Endothelial cell of umbilical vein (primary cell): ENCODE data around the gene DBF4B. TPM values are rescaled to one million over a fixed set of nuclear protein-coding genes. Genes with fewer than 3 reads are reported as not detected.

Experiments used
- BruUV-seq: library from RNA; stranded (reverse); fragments of 400-500 nt; replicated peaks from 2 replicates; lab custom pipeline; 2021; lab: Mats Ljungman, UMichigan
- CTCF ChIA-PET: fragments of 300-600, 350-600 bp; sonication (Branson Sonifier 250); formaldehyde crosslinking; loops from one replicate; lab custom pipeline; 2021; ENCODE audit warnings: antibody characterized with exemption, inconsistent platforms; lab: Charles Lee
- POLR2A ChIA-PET: fragments of 300-600, 350-600 bp; sonication (Branson Sonifier 250); formaldehyde crosslinking; loops from one replicate; lab custom pipeline; 2021; ENCODE audit warnings: antibody characterized with exemption, inconsistent platforms; lab: Charles Lee
- DNase-seq: peaks from one replicate; pipeline ENCODE4 v3.0.0-alpha.2; 2011; ENCODE audit warnings: low read depth, low spot score
- FAIRE-seq: peaks from 2 replicates; lab custom pipeline; 2011; peaks lifted over from hg19 to GRCh38; lab: Jason Lieb, UNC
- H2AFZ ChIP-seq: 2 replicates; pipeline ENCODE4 v1.6.0; 2012; ENCODE audit warnings: low read depth, low read length, control low read depth, inconsistent platforms
- H3K27ac ChIP-seq: 2 replicates; pipeline ENCODE4 v1.5.1; 2011; ENCODE audit warnings: low read depth, mild to moderate bottlenecking, control low read depth, low read length, moderate library complexity; ENCODE audit not compliant: insufficient read depth
- H3K27me3 ChIP-seq, 2 experiments: 2 replicates each; pipeline versions ENCODE4 v1.6.0 to v1.6.1; 2011; ENCODE audit warnings: low read length in 2 of 2, mixed read lengths in 1 of 2; ENCODE audit not compliant: control insufficient read depth in 2 of 2, insufficient read depth in 2 of 2
- H3K36me3 ChIP-seq, 2 experiments: 2 replicates in 1 of 2; 3 replicates in 1 of 2; pipeline ENCODE4 v1.5.1; 2011; ENCODE audit warnings: low read length in 2 of 2, mild to moderate bottlenecking in 1 of 2, moderate library complexity in 1 of 2; ENCODE audit not compliant: control insufficient read depth in 2 of 2, insufficient read depth in 2 of 2; ENCODE audit errors: extremely low read depth in 1 of 2
- H3K4me1 ChIP-seq: 3 replicates; pipeline ENCODE4 v1.5.1; 2011; ENCODE audit warnings: mild to moderate bottlenecking, low read length; ENCODE audit not compliant: control insufficient read depth, insufficient read depth; ENCODE audit errors: extremely low read depth
- H3K4me2 ChIP-seq: 2 replicates; pipeline ENCODE4 v1.6.1; 2011; ENCODE audit warnings: low read length, control low read depth, mixed read lengths; ENCODE audit not compliant: insufficient read depth
- H3K4me3 ChIP-seq, 3 experiments: fragments of 200-600 bp in 1 of 3; sonication (generic), shearing (Covaris generic) in 1 of 3; replicated peaks in 1 of 3; 2 replicates each; pipeline ENCODE4 v1.5.1; 2011 to 2016; ENCODE audit warnings: control low read depth in 3 of 3, low read length in 3 of 3, mild to moderate bottlenecking in 2 of 3, inconsistent platforms in 1 of 3, low read depth in 1 of 3, moderate library complexity in 1 of 3; ENCODE audit not compliant: insufficient read depth in 1 of 3
- H3K79me2 ChIP-seq: 2 replicates; pipeline ENCODE4 v1.6.0; 2012; ENCODE audit warnings: low read length, inconsistent platforms; ENCODE audit not compliant: control insufficient read depth, insufficient read depth
- H3K9ac ChIP-seq: replicated peaks from 2 replicates; pipeline ENCODE3; 2011; ENCODE audit warnings: low read length, control low read depth; ENCODE audit not compliant: insufficient read depth; ENCODE audit errors: extremely low read depth
- H3K9me1 ChIP-seq: replicated peaks from 3 replicates; pipeline ENCODE4 v1.6.0; 2011; ENCODE audit warnings: mild to moderate bottlenecking, low read length; ENCODE audit not compliant: control insufficient read depth, insufficient read depth; ENCODE audit errors: extremely low read depth
- H3K9me3 ChIP-seq: replicated peaks from 2 replicates; pipeline ENCODE4 v1.5.1; 2012; ENCODE audit warnings: low read length, inconsistent platforms; ENCODE audit not compliant: control insufficient read depth, insufficient read depth
- H4K20me1 ChIP-seq: replicated peaks from 2 replicates; pipeline ENCODE3; 2011; ENCODE audit warnings: mild to moderate bottlenecking, low read length; ENCODE audit not compliant: control insufficient read depth, insufficient read depth; ENCODE audit errors: extremely low read depth
- EZH2 ChIP-seq: IDR thresholded peaks from 2 replicates; pipeline ENCODE4 v1.6.1; 2012; ENCODE audit warnings: borderline replicate concordance, low read depth, mild to moderate bottlenecking, moderate library complexity, low read length, inconsistent platforms; ENCODE audit not compliant: severe bottlenecking
- FOS ChIP-seq: IDR thresholded peaks from 2 replicates; pipeline ENCODE4 v1.6.1; 2011; ENCODE audit warnings: mild to moderate bottlenecking, low read length, moderate library complexity, borderline replicate concordance; ENCODE audit not compliant: insufficient read depth
- GATA2 ChIP-seq: IDR thresholded peaks from 2 replicates; pipeline ENCODE4 v1.7.0; 2011; ENCODE audit warnings: low read depth, mild to moderate bottlenecking, moderate library complexity, mixed read lengths, low read length; ENCODE audit not compliant: insufficient read length, insufficient read depth
- JUN ChIP-seq: IDR thresholded peaks from 2 replicates; pipeline ENCODE4 v1.6.1; 2011; ENCODE audit warnings: borderline replicate concordance, low read depth; ENCODE audit not compliant: insufficient read length, insufficient read depth
- MYC ChIP-seq: IDR thresholded peaks from one replicate; pipeline ENCODE4 v1.6.1; 2011; ENCODE audit warnings: mild to moderate bottlenecking, low read depth, low read length
- POLR2A ChIP-seq: IDR thresholded peaks from 2 replicates; pipeline ENCODE4 v1.6.1; 2012; ENCODE audit warnings: low read depth, mild to moderate bottlenecking, control low read depth, low read length
- POLR2AphosphoS5 ChIP-seq: IDR thresholded peaks from 2 replicates; pipeline ENCODE4 v1.6.1; 2012; ENCODE audit warnings: low read depth, mild to moderate bottlenecking, control low read depth, low read length, moderate library complexity; ENCODE audit not compliant: insufficient read depth
- dilution Hi-C: fragments of 300-500 bp; cut with MboI; formaldehyde crosslinking; loops from one replicate; pipeline ENCODE4 v1.15.0; 2019; ENCODE audit warnings: low sequenced_read_pairs; ENCODE audit not compliant: extremely low pct_ligation_motif_present
- intact Hi-C: fragments of 100-400 bp; cut with micrococcal nuclease; formaldehyde crosslinking; loops from one replicate; pipeline ENCODE4 v1.10.0; 2022
- polyA plus RNA-seq, 4 experiments: library from polyadenylated mRNA; depleted of rRNA in 3 of 4; stranded (reverse) in 3 of 4; unstranded in 1 of 4; fragments of >200 nt; gene quantifications; 2 replicates each; pipeline versions ENCODE4 v1.2.1 to v1.2.3, GENCODE V29; 2011 to 2012; ENCODE audit warnings: missing spikeins in 1 of 4
- total RNA-seq: library from RNA; stranded (reverse); gene quantifications from 2 replicates; pipeline ENCODE4 v1.2.3, GENCODE V29; 2021
- TF ChIP-seq, protein P1 (sequence below): IDR thresholded peaks from 2 replicates; pipeline ENCODE4 v1.6.1; 2011; ENCODE audit not compliant: insufficient read depth, insufficient read length
- TF ChIP-seq, protein P2 (sequence below), 2 donors: IDR thresholded peaks; 1 replicate in 1 of 2; 2 replicates in 1 of 2; pipeline ENCODE4 v1.5.1; 2011; ENCODE audit warnings: low read length in 2 of 2, mild to moderate bottlenecking in 2 of 2, moderate library complexity in 2 of 2, control low read depth in 1 of 2, inconsistent platforms in 1 of 2, low read depth in 1 of 2; ENCODE audit not compliant: insufficient read depth in 1 of 2; ENCODE audit errors: extremely low read depth in 1 of 2

The DBF4B gene
- total and polyA plus RNA-seq, 2 donors (not counting 3 experiments of a cell fraction or from before 2014, with no cell fraction given) = 12.5 to 26.2 TPM

DNA sequence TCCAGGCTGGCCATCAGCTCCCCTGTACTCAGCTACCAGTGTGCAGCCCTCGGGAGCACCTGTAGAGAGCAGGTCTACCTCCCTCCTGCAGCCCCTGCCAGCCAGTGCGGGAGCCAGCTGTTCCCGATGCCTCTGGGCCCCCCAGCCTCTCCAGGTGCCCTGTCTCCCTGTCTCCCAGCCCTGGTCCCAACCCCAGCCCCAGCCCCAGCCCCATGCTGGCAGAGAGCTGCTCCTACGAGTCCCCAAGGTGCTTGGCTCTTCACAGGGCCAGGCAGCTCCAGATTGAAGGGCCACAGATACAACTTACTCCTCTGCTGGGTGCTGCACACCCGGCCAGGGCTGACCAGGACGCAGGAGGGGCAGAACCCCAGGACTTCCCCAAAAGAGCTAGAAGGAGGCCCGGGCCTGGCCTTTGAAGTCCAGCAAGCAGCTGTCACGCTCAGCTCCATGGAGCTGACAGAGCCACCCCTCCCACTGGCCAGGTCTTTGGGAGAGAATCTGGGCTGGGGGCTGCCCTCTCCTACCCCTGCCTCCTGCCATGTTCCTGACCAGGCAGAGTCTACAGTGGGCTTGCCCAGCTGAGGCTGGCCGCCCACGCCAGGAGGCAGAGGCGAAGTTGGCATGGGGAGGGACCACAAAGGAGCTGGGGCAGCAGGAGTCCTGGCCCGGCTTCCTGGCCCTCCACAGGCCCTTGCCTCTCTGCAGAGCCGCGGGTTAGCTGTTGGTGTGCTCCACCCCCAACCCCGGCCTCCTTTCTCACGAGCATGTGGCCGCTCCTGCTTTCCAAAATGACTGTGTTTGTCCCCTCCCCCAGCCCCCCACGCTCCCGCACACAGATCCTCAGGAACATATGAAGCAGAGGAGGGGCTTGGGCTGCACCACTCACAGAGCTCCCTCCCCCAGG lies 40.9 kb downstream of the DBF4B start:
- Histone ChIP-seq H3K27me3 (no peaks in the 10 kb centered on the region), H3K4me1 (no peaks in the 10 kb centered on the region), H4K20me1 (no peaks in the 10 kb centered on the region), H3K9ac (no peak overlapping the region), H3K9me1 (no peaks in the 10 kb centered on the region), H2AFZ (no peak overlapping the region), H3K27ac (no peak overlapping the region), H3K36me3 (peaks cover 5 to 22% of the 10 kb centered on the region in 2 experiments), H3K4me2 (no peak overlapping the region), H3K4me3 (no peak overlapping the region), H3K79me2 (no peaks in the 10 kb centered on the region), H3K9me3 (no peaks in the 10 kb centered on the region)
- no peak for TF ChIP-seq MYC
- TF ChIP-seq JUN = no peak
- TF ChIP-seq EZH2 = no peak
- TF ChIP-seq, protein P1, sequence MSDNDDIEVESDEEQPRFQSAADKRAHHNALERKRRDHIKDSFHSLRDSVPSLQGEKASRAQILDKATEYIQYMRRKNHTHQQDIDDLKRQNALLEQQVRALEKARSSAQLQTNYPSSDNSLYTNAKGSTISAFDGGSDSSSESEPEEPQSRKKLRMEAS = no peak
- no peak for TF ChIP-seq FOS
- no peak for TF ChIP-seq POLR2AphosphoS5
- no peak for TF ChIP-seq GATA2
- TF ChIP-seq POLR2A = no peak
- TF ChIP-seq, protein P2, sequence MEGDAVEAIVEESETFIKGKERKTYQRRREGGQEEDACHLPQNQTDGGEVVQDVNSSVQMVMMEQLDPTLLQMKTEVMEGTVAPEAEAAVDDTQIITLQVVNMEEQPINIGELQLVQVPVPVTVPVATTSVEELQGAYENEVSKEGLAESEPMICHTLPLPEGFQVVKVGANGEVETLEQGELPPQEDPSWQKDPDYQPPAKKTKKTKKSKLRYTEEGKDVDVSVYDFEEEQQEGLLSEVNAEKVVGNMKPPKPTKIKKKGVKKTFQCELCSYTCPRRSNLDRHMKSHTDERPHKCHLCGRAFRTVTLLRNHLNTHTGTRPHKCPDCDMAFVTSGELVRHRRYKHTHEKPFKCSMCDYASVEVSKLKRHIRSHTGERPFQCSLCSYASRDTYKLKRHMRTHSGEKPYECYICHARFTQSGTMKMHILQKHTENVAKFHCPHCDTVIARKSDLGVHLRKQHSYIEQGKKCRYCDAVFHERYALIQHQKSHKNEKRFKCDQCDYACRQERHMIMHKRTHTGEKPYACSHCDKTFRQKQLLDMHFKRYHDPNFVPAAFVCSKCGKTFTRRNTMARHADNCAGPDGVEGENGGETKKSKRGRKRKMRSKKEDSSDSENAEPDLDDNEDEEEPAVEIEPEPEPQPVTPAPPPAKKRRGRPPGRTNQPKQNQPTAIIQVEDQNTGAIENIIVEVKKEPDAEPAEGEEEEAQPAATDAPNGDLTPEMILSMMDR (IDR thresholded peaks at IDR 0.05; ENCODE audit: extremely low read depth in 1 of 2, insufficient read depth in 1 of 2, low read depth in 1 of 2, low read length in 2 of 2) = no peak
- BruUV-seq = no TSS peak
- intact Hi-C loops (no loop called here), dilution Hi-C loops (no loop called here)
- CTCF ChIA-PET = interaction anchor here (0.5 to 1.6 kb wide), 4 partner anchors 13 to 90 kb away, joined by 3 to 4 read pairs (median 4); no protein-coding TSS in a partner anchor
- POLR2A ChIA-PET = no interaction called here
- DNase-seq (no peak), FAIRE-seq (no peak)
